CD14-positive monocyte (primary cell): ENCODE results near the gene HSD17B10. TPM values are rescaled to one million over a fixed set of nuclear protein-coding genes. Genes with fewer than 3 reads are reported as not detected.
A peak's percentile ranks its signal among the peaks of the same experiment; 100 is the strongest.

ENCODE experiments used
- DNase-seq, 3 donors: peaks; one replicate each; pipeline ENCODE4 v3.0.0-alpha.2; 2011 to 2022
- H2AFZ ChIP-seq: 2 replicates; pipeline ENCODE4 v1.6.0; 2012; ENCODE audit warnings: mild to moderate bottlenecking, low read depth, low read length, inconsistent platforms; ENCODE audit not compliant: insufficient read depth, poor library complexity, severe bottlenecking
- H3K27ac ChIP-seq, 2 donors: 1 replicate in 1 of 2; 2 replicates in 1 of 2; pipeline ENCODE4 v1.5.1; 2012 to 2013; ENCODE audit warnings: low read length in 2 of 2, control low read depth in 1 of 2, inconsistent platforms in 1 of 2, low read depth in 1 of 2, mild to moderate bottlenecking in 1 of 2
- H3K27me3 ChIP-seq, 2 donors: one replicate each; pipeline versions ENCODE4 v1.6.0 to v1.6.1; 2011 to 2013; ENCODE audit warnings: low read length in 2 of 2; ENCODE audit not compliant: control insufficient read depth in 2 of 2, insufficient read depth in 2 of 2
- H3K36me3 ChIP-seq, 2 donors: replicated peaks in 1 of 2; 1 replicate in 1 of 2; 2 replicates in 1 of 2; pipeline versions ENCODE4 v1.5.1 to v1.6.1; 2012 to 2013; ENCODE audit warnings: low read length in 2 of 2, control low read depth in 1 of 2, inconsistent platforms in 1 of 2, mild to moderate bottlenecking in 1 of 2; ENCODE audit not compliant: insufficient read depth in 2 of 2, control insufficient read depth in 1 of 2
- H3K4me1 ChIP-seq, 2 donors: 1 replicate in 1 of 2; 2 replicates in 1 of 2; pipeline versions ENCODE4 v1.5.1 to v1.6.1; 2012 to 2013; ENCODE audit warnings: low read length in 2 of 2, control low read depth in 1 of 2, inconsistent platforms in 1 of 2, mild to moderate bottlenecking in 1 of 2, moderate library complexity in 1 of 2; ENCODE audit not compliant: insufficient read depth in 2 of 2, control insufficient read depth in 1 of 2
- H3K4me2 ChIP-seq: replicated peaks from 2 replicates; pipeline ENCODE3; 2012; ENCODE audit warnings: low read length, moderate library complexity, mild to moderate bottlenecking; ENCODE audit not compliant: poor library complexity, severe bottlenecking; ENCODE audit errors: extremely low read depth
- H3K4me3 ChIP-seq, 3 experiments: fragments of 200-600 bp in 1 of 3; sonication (generic) in 1 of 3; replicated peaks in 1 of 3; 1 replicate in 2 of 3; 2 replicates in 1 of 3; pipeline ENCODE4 v1.5.1; 2011 to 2013; ENCODE audit warnings: low read length in 3 of 3, mild to moderate bottlenecking in 3 of 3, control low read depth in 2 of 3, low read depth in 2 of 3, inconsistent platforms in 1 of 3, moderate library complexity in 1 of 3
- H3K79me2 ChIP-seq: 2 replicates; pipeline ENCODE4 v1.6.0; 2012; ENCODE audit warnings: mild to moderate bottlenecking, control low read depth, inconsistent platforms, low read length, moderate library complexity; ENCODE audit not compliant: insufficient read depth
- H3K9ac ChIP-seq: 2 replicates; pipeline ENCODE4 v1.6.0; 2017; ENCODE audit warnings: low read length, mild to moderate bottlenecking; ENCODE audit not compliant: insufficient read depth, poor library complexity, severe bottlenecking
- H3K9me3 ChIP-seq, 2 donors: replicated peaks in 1 of 2; 1 replicate in 1 of 2; 2 replicates in 1 of 2; pipeline versions ENCODE4 v1.5.1 to v1.6.1; 2012 to 2013; ENCODE audit warnings: low read length in 2 of 2, control low read depth in 1 of 2; ENCODE audit not compliant: control insufficient read depth in 1 of 2, insufficient read depth in 1 of 2
- H4K20me1 ChIP-seq: 2 replicates; pipeline ENCODE4 v1.6.0; 2012; ENCODE audit warnings: mild to moderate bottlenecking, low read length, control low read depth, moderate library complexity; ENCODE audit not compliant: insufficient read depth
- H3K27ac Mint-ChIP-seq, 7 donors: one replicate each; pipeline ENCODE4 v1.8.0; 2020; ENCODE audit warnings: mild to moderate bottlenecking in 7 of 7, mixed read lengths in 7 of 7, moderate library complexity in 6 of 7, inconsistent platforms in 2 of 7
- H3K27me3 Mint-ChIP-seq, 3 donors: one replicate each; pipeline ENCODE4 v1.8.0; 2021 to 2022; ENCODE audit warnings: low read depth in 3 of 3, mild to moderate bottlenecking in 3 of 3, mixed read lengths in 3 of 3, moderate library complexity in 3 of 3, inconsistent platforms in 1 of 3
- H3K36me3 Mint-ChIP-seq, 2 donors: one replicate each; pipeline ENCODE4 v1.8.0; 2020; ENCODE audit warnings: mixed read lengths in 2 of 2, inconsistent platforms in 1 of 2, mild to moderate bottlenecking in 1 of 2
- H3K4me1 Mint-ChIP-seq: one replicate; pipeline ENCODE4 v1.8.0; 2020; ENCODE audit warnings: mild to moderate bottlenecking, mixed read lengths
- H3K4me3 Mint-ChIP-seq, 2 donors: one replicate each; pipeline ENCODE4 v1.8.0; 2020; ENCODE audit warnings: mild to moderate bottlenecking in 2 of 2, mixed read lengths in 2 of 2, moderate library complexity in 1 of 2
- H3K9me3 Mint-ChIP-seq, 7 donors: one replicate each; pipeline ENCODE4 v1.8.0; 2020 to 2022; ENCODE audit warnings: mixed read lengths in 7 of 7, mild to moderate bottlenecking in 6 of 7, moderate library complexity in 6 of 7, inconsistent platforms in 2 of 7
- CTCF ChIP-seq: fragments of 200-600 bp; IDR thresholded peaks from one replicate; pipeline ENCODE4 v1.8.0; 2022; ENCODE audit warnings: antibody characterized with exemption, mild to moderate bottlenecking
- WGBS: methylation state at CpG from one replicate; pipeline ENCODE4 v1.1.5; 2013; ENCODE audit warnings: missing lambda C conversion rate; ENCODE audit not compliant: insufficient coverage; 5-methylcytosine and 5-hydroxymethylcytosine counted together
- intact Hi-C, 2 donors: fragments of 100-400 bp; cut with micrococcal nuclease; formaldehyde crosslinking; loops; one replicate each; pipeline versions ENCODE4 v1.15.0 to v1.15.1; 2023
- polyA plus RNA-seq, 3 donors: library from polyadenylated mRNA; depleted of rRNA in 1 of 3; unstranded in 2 of 3; stranded (reverse) in 1 of 3; fragments of 300-500 nt in 2 of 3; fragments of >200 nt in 1 of 3; fragmentation: Illumina TruSeq in 2 of 3; gene quantifications; 1 replicate in 2 of 3; 2 replicates in 1 of 3; pipeline ENCODE4 v1.2.3, GENCODE V29; 2012 to 2021

The HSD17B10 gene
- polyA plus RNA-seq, 3 donors: 93.2 to 163 (median 136) TPM

DNA sequence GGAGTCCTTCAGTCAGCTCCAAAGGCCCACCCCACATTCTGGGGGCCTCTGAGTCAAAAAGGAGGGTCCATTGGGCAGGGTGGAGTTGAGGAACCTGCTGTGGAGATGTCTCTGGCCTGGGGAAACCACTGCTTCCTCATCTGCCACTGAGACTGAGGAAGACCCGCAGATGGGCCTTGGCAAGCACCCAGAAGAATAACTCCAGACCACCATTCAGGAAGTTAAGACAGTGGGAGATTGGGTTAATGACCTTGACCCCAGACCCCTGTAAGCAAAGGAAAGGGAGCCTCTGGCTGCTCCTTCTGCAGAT lies 8.1 kb upstream of the HSD17B10 start:
- no peaks in the 10 kb centered on the region for H3K36me3 ChIP-seq
- peaks cover 0 to 3% of the 10 kb centered on the region in 2 donors for H3K36me3 Mint-ChIP-seq
- H3K27me3 Mint-ChIP-seq: peaks cover 0 to 15% (median 0%) of the 10 kb centered on the region in 3 donors
- H3K4me3 ChIP-seq: peak overlapping the region; percentile 52 to 80 (median 63)
- no peaks in the 10 kb centered on the region for H3K79me2 ChIP-seq
- H3K4me3 Mint-ChIP-seq: peak overlapping the region; percentile 82 to 92
- peak overlapping the region; percentile 94 to 99 for H3K27ac ChIP-seq
- no CpG with 5 or more reads among the region's 1 CpG for WGBS
- intact Hi-C loops: loop anchor here in 1 of 2 donors (5.0 kb wide), 1 partner anchor 125 kb away; no protein-coding TSS in a partner anchor
- peaks cover 23% of the 10 kb centered on the region for H3K4me1 Mint-ChIP-seq
- H4K20me1 ChIP-seq: no peaks in the 10 kb centered on the region
- H3K4me1 ChIP-seq: peaks cover 23 to 36% of the 10 kb centered on the region in 2 donors
- no peaks in the 10 kb centered on the region for H3K27me3 ChIP-seq
- H3K4me2 ChIP-seq: peak overlapping the region; percentile 93
- H3K9ac ChIP-seq: peak overlapping the region; percentile 80
- no peak for TF ChIP-seq CTCF
- DNase-seq: peak in 2 of 3 donors; percentile 61 to 62
- peaks cover 0 to 2% (median 0%) of the 10 kb centered on the region in 7 donors for H3K9me3 Mint-ChIP-seq
- H3K9me3 ChIP-seq: no peaks in the 10 kb centered on the region
- H2AFZ ChIP-seq: peak overlapping the region; percentile 89
- H3K27ac Mint-ChIP-seq: peak overlapping the region; percentile 92 to 98 (median 95)

GRCh38 chrX:53441531-53442321 lies 7.6 kb upstream of the HSD17B10 start:
- H3K9ac ChIP-seq: peak overlapping the region; percentile 80
- peaks cover 23 to 41% of the 10 kb centered on the region in 2 donors for H3K4me1 ChIP-seq

More at GRCh38 chrX:53441531-53442321, 7.6 kb upstream of the HSD17B10 start:
- no peaks in the 10 kb centered on the region for H3K79me2 ChIP-seq
- H3K4me3 ChIP-seq: peak overlapping the region; percentile 52 to 80 (median 63)
- peaks cover 23% of the 10 kb centered on the region for H3K4me1 Mint-ChIP-seq
- no peaks in the 10 kb centered on the region for H3K9me3 ChIP-seq
- H3K27me3 ChIP-seq: no peaks in the 10 kb centered on the region
- H4K20me1 ChIP-seq: no peaks in the 10 kb centered on the region
- intact Hi-C loops: loop anchor here in 1 of 2 donors (5.0 kb wide), 1 partner anchor 124 kb away; no protein-coding TSS in a partner anchor
- peak overlapping the region; percentile 89 for H2AFZ ChIP-seq
- H3K36me3 Mint-ChIP-seq: peaks cover 0 to 3% of the 10 kb centered on the region in 2 donors
- peak overlapping the region; percentile 94 to 99 for H3K27ac ChIP-seq
- no peaks in the 10 kb centered on the region for H3K36me3 ChIP-seq
- under 1% methylated on average over 22 of the region's 44 CpGs for WGBS
- peak overlapping the region; percentile 82 to 92 for H3K4me3 Mint-ChIP-seq
- peaks cover 0 to 15% (median 0%) of the 10 kb centered on the region in 3 donors for H3K27me3 Mint-ChIP-seq
- H3K27ac Mint-ChIP-seq: peak overlapping the region; percentile 92 to 98 (median 95)
- H3K9me3 Mint-ChIP-seq: peaks cover 0 to 2% (median 0%) of the 10 kb centered on the region in 7 donors
- peak overlapping the region; percentile 93 for H3K4me2 ChIP-seq
- TF ChIP-seq CTCF: no peak
- DNase-seq: peak; percentile 70 to 75 (median 73)
